H1 (cell line): ENCODE results near the gene KRT78. TPM values are rescaled to one million over a fixed set of nuclear protein-coding genes. Genes with fewer than 3 reads are reported as not detected.

Source experiments
- CBX5 ChIP-seq: fragments of 300-800, 300-1000 bp; sonication (generic); IDR thresholded peaks from 2 replicates; pipeline ENCODE4 v1.7.1; 2016; ENCODE audit warnings: antibody characterized with exemption, low read length, low read depth
- GABPA ChIP-seq: IDR thresholded peaks from 2 replicates; pipeline ENCODE4 v1.6.1; 2011; ENCODE audit warnings: mild to moderate bottlenecking, low read length, moderate library complexity, borderline replicate concordance; ENCODE audit not compliant: insufficient read depth
- KDM4A ChIP-seq: IDR thresholded peaks from one replicate; pipeline ENCODE4 v1.7.1; 2012; ENCODE audit warnings: low read depth, mild to moderate bottlenecking, moderate library complexity, low read length, inconsistent platforms; ENCODE audit not compliant: severe bottlenecking
- polyA plus RNA-seq, 7 experiments: library from polyadenylated mRNA; depleted of rRNA in 3 of 7; stranded (reverse) in 5 of 7; unstranded in 2 of 7; fragments of >200 nt in 5 of 7; fragments of 200-250 nt in 2 of 7; gene quantifications; 1 replicate in 5 of 7; 2 replicates in 1 of 7; 4 replicates in 1 of 7; pipeline versions ENCODE4 v1.2.1 to v1.2.3, GENCODE V29; 2011 to 2013; ENCODE audit warnings: missing spikeins in 2 of 7, mixed read lengths in 2 of 7
- total RNA-seq: library from RNA; stranded (reverse); fragmentation: NEBNext Ultra II Directional; extraction: Animal tissue kit (Norgen Biotek cat#: 25700); gene quantifications from 2 replicates; pipeline ENCODE4 v1.2.1, GENCODE V29; 2021

Gene KRT78
- total and polyA plus RNA-seq, 2 of the 8 experiments (the other 6 are each of a cell fraction or from before 2014, with no cell fraction given), result not detected

GRCh38 chr12:52846356-52846970, 2.3 kb downstream of the KRT78 start (continued):
- no peak for TF ChIP-seq CBX5
- TF ChIP-seq KDM4A, result no peak
- no peak for TF ChIP-seq GABPA
